Left ventricle myocardium superior (tissue), 1 donor: ENCODE data around the gene UGT2B7. TPM values are rescaled to one million over a fixed set of nuclear protein-coding genes. Genes with fewer than 3 reads are reported as not detected.
"Not testable (repeated sequence)": the region's sequence is repeated elsewhere in the genome, so short reads cannot be mapped to it uniquely, and the experiment has no call there.

ENCODE experiments used
- ATAC-seq: fragments of 200-7000 bp; cut with Tn5 transposase; one replicate; pipeline ENCODE4 v1.9.1; 2020; ENCODE audit warnings: mild to moderate bottlenecking, moderate library complexity
- DNase-seq: peaks from one replicate; pipeline ENCODE4 v3.0.0-alpha.2; 2020
- intact Hi-C: fragments of 100-400 bp; cut with micrococcal nuclease; formaldehyde crosslinking; loops from one replicate; pipeline ENCODE4 v1.11.0; 2022
- long read RNA-seq: library from polyadenylated mRNA; unstranded; transcript quantifications from one replicate; pipeline ENCODE4 v2.0.0, GENCODE V29; 2021
- total RNA-seq: library from RNA; stranded (reverse); fragmentation: NEBNext Ultra II Directional; extraction: Animal tissue kit (Norgen Biotek cat#: 25700); gene quantifications from one replicate; pipeline ENCODE4 v1.2.1, GENCODE V29; 2021
- donor health status: DM: no; HTN: yes; CAD: no; lungs with severe emphysema.

UGT2B7 gene
- total RNA-seq = not detected
- long read RNA-seq = 0 reads

DNA sequence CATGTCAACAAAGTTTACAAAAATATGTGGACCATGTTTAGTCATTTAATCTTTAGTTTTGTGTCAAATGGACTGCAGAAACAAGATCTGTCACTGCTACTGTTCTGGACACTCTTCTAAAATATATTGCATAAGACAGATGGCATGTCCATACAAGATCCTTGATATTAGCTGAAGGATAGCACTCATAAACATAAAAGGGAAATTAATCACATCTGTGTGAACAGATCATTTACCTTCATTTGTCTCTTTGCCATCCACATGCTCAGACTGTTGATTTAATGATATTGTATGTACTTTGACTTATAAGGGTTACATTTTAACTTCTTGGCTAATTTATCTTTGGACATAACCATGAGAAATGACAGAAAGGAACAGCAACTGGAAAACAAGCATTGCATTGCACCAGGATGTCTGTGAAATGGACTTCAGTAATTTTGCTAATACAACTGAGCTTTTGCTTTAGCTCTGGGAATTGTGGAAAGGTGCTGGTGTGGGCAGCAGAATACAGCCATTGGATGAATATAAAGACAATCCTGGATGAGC, at the start of gene UGT2B7:
UGT2B7 (plus strand) TSS at position 364 of the 546 bp plus-strand sequence; CDS start at position 411, 47 bp downstream.
- no peak for DNase-seq
- ATAC-seq = no peak
- intact Hi-C loops = no loop called here

DNA sequence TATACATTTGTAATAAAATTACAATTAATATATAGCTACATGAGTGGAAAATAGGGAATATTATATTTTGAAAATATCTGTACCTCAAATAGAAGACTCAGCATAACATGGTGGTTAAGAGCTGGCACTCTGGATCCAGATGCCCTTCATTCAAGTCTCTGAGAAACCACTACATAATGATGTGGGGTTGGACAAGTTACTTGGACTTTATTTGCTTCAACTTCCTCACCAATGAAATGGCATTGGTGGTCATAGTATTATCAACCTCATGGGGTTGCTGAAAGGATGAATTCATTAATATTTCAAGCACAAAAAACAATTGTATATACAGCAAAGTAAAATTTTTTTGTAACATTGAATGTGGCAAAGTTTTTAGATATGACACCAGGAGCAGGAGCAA, 46.4 kb upstream of the UGT2B7 start:
- DNase-seq (no peak), ATAC-seq (no peak)
- intact Hi-C loops = no loop called here

DNA sequence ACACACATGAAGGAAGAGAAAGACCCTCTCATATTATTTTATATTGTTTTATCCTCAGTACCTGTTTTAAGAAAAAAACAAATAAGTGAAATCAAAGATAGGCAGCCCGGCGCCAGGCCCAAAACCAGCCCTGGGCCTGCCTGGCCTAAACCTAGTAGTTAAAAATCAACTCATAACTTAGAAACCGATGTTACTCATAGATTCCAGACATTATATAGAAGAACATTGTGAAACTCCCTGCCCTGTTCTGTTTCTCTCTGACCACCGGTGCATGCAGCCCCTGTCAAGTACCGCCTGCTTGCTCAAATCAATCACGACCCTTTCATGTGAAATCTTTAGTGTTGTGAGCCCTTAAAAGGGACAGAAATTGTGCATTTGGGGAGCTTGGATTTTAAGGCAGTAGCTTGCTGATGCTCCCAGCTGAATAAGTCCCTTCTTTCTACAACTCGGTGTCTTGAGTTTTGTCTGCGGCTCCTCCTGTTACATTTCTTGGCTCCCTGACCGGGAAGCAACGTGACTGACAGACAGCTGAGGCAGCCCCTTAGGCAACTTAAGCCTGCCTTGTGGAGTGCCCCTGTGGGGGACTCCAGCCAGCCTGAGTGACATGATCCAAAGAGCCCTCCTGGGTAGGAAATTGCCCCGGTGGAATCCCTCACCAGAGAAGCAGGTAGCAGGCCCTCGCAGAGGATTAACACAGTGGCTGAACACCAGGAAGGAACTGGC, 45.3 kb upstream of the UGT2B7 start:
- DNase-seq, ATAC-seq: not testable (repeated sequence)

DNA sequence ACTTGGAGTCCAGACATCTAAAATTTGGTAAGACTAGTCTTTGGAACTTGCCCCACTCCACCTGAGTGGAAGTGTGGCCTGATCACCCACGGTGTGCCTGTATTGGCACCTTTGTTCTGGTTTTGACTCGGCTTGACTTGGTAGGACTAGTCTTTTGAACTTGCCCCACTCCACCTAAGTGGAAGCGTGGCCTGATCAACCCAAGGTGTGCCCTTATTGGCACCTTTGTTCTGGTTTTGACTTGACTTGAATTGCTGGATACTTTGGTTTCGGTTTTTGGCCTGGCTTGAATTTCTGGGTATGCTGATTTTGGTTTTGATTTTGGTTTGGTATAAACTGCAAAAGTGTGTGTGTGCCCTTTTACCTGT, 44.7 kb upstream of the UGT2B7 start:
- intact Hi-C loops = no loop called here
- DNase-seq (no peak), ATAC-seq (no peak)

More for the DNA sequence above, 45.3 kb upstream of the UGT2B7 start:
- intact Hi-C loops = not testable (repeated sequence)

DNA sequence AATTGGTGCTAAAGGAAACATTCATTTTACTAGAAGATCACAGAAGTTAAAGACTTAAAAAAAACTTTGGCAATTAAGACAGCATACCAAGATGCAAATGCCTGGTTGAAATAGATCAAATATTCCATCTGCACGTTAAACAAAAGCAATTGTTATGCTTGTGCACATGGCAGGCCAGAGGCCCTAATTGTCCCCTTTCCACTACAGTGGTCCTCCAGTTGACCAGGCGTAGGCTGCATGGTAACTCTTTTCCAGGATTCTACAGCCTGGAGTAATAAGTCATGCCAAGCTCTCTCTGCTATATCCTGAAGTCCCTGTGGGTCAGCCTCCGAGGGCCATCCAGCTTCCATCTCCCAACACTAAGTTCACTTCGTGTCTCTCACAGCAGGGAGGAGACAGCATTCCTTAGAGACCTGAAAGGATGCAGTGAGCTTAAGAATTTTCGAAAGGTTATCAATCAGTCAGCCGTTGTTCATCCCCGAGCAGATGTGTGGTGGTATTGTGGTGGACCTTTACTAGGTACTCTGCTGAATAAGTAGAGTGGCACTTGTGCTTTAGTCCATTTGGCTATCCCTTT, 42.9 kb upstream of the UGT2B7 start:
- intact Hi-C loops, ATAC-seq, DNase-seq: not testable (repeated sequence)

DNA sequence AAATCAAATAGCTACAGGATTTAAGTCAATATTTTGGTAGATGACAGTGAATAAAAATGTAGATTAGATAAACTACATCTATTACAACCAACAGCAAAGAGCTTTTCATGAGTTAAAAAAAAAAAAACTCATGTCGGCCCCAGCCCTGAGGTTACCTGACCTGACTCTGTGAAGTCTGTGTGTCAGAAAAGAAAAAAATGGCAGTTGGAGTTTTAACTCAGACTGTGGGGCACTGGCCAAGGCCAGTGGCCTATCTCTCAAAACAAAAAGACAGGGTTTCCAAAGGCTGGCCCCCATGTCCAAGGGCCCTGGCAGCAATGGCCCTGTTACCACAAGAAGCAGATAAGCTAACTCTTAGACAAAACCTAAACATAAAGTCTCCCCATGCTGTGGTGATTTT, 42.2 kb upstream of the UGT2B7 start:
- DNase-seq, intact Hi-C loops, ATAC-seq: not testable (repeated sequence)

DNA sequence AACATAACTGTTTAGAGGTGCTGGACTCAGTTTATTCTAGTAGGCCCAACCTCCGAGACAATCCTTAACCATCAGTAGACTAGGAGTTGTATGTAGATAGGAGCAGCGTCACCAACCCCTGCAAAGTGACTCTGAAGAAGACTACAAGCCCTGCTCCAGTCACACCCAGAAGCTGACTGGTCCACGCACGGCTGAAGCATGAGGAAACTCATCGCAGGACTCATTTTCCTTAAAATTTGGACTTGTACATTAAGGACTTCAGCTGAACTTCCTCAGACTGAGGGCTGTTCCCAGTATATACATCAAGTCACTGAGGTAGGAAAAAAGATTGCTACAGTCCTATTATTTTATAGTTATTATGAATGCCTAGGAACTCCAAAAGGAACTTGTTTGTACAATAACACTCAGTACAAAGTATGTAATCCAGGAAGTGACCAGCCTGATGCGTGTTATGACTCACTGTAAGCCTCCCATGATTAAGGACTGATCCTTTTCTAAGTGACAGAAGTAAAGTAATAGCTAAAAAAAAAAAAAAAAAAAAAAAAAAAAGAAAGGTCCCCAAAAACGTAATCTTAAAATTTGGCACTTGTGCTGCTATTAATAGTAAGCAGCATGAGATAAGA, 41.6 kb upstream of the UGT2B7 start:
- DNase-seq (no peak), ATAC-seq (no peak)
- intact Hi-C loops = no loop called here

DNA sequence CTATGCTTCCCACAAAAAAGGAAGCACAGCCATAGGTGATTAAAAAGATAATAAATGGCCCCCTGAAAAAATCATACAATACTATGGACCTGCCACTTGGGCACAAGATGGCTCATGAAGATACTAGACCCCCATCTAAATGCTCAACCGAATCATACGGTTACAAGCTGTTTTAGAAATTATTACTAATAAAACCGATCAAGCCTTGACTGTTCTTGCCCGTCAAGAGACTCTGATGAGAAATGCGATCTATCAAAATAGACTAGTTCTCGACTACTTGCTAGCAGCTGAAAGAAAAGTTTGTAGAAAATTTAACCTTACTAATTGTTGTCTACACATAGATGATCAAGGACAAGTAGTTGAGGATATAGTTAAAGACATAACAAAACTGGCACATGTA, 40.1 kb upstream of the UGT2B7 start:
- no peak for DNase-seq
- intact Hi-C loops = no loop called here
- ATAC-seq = no peak

DNA sequence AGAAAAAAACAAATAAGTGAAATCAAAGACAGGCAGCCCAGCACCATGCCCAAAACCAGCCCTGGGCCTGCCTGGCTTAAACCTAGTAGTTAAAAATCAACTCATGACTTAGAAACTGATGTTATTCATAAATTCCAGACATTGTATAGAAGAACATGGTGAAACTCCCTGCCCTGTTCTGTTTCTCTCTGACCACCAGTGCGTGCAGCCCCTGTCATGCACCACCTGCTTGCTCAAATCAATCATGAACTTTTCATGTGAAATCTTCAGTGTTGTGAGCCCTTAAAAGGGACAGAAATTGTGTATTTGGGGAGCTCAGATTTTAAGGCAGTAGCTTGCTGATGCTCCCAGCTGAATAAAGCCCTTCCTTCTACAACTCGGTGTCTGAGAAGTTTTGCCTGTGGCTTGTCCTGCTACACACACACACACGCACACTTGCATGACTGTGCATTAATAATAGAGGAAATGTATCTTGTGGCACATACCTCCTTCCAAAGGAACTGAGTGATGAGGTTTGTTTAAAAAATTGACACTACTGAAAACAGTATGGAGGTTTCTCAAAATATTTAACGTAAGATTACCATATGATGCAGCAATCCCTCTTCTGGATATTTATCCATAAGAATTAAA, 39.2 kb upstream of the UGT2B7 start:
- ATAC-seq (no peak), DNase-seq (no peak)
- intact Hi-C loops = no loop called here

DNA sequence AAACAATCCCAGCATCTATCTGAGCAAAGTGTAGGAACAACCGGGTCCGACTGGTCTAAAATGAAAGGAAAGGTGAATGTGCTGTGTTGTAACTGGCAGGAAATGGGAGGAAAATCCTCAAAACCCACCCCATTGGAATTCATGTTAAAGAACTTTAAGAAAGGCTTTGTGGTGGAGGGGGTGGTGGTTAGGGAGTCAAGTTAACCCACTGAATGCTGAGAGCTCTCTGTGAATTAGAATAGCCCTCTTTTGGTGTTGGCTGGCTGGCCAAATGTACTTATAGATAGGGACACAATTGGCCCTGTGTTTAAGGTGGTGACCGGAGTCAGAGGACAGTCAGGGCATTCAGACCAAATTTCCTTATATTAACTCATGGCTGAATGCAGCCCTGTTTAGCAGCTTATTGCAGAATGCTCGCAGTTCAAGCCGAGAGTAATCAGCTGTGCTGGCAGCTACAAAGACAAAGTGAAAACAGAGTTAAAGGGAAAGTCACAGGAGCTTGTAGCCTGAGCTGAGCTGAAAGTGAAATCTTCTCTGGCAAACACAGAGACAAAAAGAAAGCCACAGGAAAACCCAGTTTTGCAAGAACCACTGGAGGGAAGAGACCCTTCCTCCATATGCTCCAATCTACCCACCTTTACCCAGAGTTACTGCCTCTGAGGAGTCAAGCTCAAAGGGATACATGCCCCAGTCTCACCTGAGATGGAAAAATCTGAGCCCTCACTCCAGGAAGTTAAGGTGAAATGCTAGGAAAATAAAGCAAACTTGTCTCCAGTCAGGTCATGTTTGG, 38.5 kb upstream of the UGT2B7 start:
- no peak for ATAC-seq
- intact Hi-C loops = no loop called here
- no peak for DNase-seq

DNA sequence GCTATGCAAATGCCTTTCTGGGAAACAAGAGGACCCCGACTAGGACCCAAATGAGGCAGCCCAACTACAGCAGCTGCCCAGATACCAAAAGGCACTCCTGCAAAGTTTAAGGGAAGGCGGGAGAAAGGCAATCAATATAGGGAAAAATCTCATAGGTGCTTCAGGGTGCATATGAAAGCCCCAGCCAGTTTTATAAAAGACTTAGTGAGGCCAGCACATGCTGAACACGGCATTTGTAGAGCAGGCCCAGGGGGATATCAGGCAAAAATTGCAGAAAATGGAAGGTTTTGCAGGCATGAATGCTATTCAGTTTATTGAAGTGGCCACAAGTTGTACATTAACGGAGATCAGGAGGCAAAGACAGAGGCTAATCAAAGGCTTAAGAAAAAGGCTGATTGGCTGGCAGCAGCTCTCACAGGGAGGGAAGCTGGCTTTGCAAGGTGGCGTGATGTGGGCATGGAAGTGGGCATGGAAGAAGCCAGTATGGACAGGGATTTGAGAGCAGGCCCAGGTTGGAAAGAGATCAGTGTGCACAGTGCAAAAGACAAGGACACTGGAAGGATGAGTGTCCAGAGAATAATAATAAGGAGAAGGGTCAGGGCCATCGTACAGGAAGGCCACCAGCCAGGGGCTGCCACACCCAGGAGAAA, 37.7 kb upstream of the UGT2B7 start:
- DNase-seq (no peak), ATAC-seq (no peak)
- intact Hi-C loops = no loop called here

DNA sequence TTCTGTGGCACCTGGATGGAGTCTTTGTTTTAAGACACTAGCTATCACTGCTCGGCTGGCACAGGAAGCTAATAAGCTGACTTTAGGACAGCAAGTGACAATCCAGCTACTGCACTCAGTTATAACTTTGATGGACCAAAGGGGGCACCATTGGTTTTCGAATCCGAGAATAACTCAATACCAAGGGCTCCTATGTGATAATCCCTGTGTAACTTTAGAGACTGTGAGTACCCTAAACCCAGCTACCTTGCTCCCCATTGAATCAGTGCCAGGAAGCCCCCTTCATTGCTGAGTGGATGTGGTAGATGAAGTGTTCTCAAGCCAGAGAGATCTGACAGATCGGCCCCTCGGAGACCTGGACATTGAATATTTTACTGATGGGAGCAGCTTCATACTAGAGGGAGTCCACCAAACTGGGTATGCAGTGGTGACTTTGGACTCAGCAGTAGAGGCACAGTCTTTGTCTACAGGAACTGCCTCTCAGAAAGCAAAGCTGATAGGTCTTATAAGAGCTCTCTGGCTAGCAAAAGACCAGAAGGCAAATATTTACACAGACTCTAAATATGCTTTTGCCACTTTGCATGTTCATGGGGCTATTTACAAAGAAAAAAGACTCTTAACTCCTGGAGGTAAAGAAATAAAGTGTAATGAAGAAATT, 35.5 kb upstream of the UGT2B7 start:
- intact Hi-C loops = no loop called here
- DNase-seq (no peak), ATAC-seq (no peak)

DNA sequence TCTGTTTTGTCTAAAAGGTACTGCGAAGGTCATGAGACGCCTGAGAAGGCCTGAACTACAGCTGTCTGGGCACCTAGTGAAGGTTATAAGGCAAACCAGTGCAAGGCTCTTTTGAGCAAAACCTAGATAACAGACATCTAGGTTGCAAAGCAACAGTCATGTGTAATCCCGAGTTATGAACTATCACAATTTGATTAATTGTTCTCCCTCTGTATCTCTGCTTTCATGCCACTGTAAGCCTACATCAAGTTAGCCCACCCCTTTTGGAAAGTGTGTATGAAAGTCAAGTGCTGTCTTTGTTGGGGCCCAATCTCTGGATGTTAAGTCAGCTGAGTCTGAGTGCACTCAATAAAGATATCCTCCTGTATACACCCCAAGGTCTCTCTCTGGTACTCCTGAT, 31.9 kb upstream of the UGT2B7 start:
- intact Hi-C loops = no loop called here

DNA sequence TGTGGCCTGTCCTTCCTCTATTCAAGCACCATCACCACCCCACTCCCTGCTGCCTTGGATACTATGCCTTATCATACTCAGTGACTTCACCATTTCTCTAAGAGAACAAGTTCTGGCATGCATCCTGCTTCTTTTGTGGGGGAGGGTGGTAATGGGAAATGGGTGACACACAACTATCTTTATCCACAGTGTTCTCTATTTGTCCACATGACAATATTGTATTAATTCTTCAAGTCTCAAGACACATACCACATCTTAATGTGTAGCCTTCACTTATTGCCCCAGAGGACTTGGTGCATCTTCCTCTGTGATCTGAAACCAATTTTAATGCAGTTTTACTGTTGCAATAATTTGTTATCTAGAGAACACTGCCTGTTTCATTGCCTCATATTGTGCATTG, 29.3 kb upstream of the UGT2B7 start:
- DNase-seq (no peak), ATAC-seq (no peak)
- intact Hi-C loops = no loop called here

More for the DNA sequence above, 31.9 kb upstream of the UGT2B7 start:
- ATAC-seq (no peak), DNase-seq (no peak)

DNA sequence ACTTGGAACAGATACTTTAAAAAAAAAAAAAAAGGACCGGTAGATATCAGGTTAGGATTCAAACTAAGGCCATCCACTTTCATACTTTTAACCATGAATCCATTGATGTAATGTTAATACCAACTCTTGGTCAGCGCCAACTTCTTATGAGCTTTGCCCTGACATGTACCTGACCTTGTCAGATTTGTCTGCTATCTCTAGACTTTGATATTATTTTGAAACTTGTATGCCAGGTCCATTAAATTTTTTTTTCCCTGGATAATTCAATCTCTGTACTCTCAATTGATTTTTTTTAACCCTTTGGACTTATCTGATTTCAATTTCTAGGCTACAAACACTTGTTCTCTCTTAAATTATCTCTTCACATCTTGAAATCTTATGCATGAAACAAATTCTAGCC, 27.2 kb upstream of the UGT2B7 start:
- ATAC-seq (no peak), DNase-seq (no peak)
- intact Hi-C loops = no loop called here

DNA sequence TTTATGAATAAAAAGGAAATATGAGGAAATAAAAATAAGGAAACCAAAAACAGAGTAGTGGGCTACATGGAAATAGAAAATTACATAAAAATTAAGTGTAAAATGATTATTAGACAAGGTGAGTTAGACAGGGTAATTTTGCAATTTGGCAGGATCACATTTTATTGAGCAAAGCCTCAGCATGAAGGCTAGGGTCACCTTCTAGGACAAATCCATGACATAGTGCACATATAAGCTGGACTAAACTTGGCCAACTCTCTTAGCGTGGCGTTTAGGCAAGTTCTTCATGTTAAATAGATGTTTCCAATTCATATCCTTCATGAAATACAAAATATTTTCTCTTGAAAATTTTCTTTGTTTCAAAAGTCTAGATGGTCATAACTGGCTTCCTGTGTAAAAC, 25.7 kb upstream of the UGT2B7 start:
- intact Hi-C loops = no loop called here
- ATAC-seq = no peak
- DNase-seq = no peak

DNA sequence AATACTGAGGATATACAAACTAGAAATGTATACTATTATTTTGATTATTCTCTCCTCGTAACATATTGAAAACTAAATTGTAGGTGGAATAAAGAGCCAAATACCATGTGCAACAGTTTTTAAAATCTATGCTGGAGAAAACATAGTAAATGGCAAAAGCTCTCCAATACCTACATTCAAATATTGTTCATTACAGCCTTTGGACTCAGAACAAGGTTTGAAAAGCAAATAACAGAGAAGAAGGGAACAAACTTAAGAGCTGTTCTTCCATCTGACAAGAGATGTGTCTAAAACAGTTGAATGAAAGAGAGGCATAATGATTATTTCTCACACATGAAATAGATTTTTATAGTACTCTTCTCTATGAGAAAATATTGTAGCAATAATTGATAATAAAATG, 25.0 kb upstream of the UGT2B7 start:
- DNase-seq (no peak), ATAC-seq (no peak)
- intact Hi-C loops = no loop called here

DNA sequence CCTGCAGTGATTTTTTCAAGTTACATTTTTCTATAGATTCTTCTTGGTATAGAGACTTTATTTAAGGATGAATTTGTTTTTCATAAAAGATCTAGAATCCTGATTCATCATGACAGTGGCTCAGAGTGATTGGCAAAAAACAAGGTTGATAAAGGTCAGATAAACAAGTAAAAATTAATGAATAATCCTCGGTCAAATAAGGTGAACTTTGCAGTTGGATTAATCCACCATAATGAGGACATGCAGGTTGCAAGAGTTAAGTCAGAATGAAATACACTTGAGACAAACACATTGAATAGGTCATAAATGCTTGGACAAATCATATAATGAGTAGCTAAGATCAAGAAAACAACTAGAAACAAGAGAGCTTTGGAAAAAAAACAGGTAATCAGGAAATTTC, 22.9 kb upstream of the UGT2B7 start:
- intact Hi-C loops = no loop called here
- ATAC-seq (no peak), DNase-seq (no peak)
